LNCaP clone FGC (cell line): ENCODE measurements around the gene GNAZ.

Source experiments
- DNase-seq: peaks from one replicate; pipeline ENCODE4 v3.0.0-alpha.2; 2011; ENCODE audit warnings: low read depth
- H3K4me3 ChIP-seq: 2 replicates; pipeline ENCODE4 v1.5.1; 2011; ENCODE audit warnings: mild to moderate bottlenecking, low read depth, low read length, control low read depth
- TF ChIP-seq, protein P1 (sequence below): IDR thresholded peaks from 2 replicates; pipeline ENCODE4 v1.5.1; 2012; ENCODE audit warnings: mild to moderate bottlenecking; ENCODE audit not compliant: control insufficient read depth, insufficient read depth; ENCODE audit errors: extremely low read depth

Gene GNAZ

GRCh38 chr22:23123804-23124254 is 53.5 kb downstream of the GNAZ start:
- TF ChIP-seq, protein P1, sequence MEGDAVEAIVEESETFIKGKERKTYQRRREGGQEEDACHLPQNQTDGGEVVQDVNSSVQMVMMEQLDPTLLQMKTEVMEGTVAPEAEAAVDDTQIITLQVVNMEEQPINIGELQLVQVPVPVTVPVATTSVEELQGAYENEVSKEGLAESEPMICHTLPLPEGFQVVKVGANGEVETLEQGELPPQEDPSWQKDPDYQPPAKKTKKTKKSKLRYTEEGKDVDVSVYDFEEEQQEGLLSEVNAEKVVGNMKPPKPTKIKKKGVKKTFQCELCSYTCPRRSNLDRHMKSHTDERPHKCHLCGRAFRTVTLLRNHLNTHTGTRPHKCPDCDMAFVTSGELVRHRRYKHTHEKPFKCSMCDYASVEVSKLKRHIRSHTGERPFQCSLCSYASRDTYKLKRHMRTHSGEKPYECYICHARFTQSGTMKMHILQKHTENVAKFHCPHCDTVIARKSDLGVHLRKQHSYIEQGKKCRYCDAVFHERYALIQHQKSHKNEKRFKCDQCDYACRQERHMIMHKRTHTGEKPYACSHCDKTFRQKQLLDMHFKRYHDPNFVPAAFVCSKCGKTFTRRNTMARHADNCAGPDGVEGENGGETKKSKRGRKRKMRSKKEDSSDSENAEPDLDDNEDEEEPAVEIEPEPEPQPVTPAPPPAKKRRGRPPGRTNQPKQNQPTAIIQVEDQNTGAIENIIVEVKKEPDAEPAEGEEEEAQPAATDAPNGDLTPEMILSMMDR: no peak
- no peak for DNase-seq
- no peak overlapping the region for H3K4me3 ChIP-seq

DNA sequence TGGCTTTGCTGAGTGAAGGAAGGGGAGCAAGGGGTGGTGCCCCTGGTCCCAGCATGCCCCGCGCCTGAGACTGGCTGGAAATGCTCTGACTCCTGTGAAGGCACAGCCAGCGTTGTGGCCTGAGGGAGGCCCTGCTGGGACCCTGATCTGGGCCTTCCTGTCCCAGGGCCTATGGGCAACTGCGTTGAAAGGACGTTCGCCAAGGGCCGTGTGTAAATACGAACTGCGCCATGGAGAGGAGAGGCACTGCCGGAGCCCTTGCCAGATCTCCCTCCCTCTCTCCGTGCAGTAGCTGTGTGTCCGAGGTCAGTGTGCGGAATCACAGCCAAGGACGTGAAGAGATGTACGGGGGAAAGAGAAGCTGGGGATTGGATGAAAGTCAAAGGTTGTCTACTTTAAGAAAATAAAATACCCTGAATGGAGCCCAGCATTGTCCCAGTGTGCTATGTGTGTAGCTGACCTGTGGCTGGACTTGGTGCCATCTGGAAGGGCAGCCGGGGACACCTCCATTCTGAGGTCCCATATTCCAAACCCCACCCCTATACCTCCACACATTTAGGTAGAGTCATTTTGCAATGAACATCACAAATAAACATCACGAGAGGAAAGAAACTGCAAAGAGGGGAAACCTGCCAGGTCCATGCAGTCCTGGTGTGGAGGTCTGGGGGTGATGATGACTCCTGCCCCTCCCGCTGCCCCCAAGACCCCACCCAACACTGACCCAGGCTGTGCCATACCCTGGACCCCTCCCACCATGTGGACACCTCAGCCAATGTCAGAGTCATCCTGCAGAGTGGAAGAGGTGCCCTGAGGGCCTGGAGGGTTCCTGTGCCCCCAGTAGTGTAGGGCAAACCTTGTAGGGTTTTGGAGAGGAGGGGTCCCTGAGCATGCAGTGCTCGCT is 54.5 kb downstream of the GNAZ start:
- no peak overlapping the region for H3K4me3 ChIP-seq
- DNase-seq: no peak
- TF ChIP-seq, protein P1: no peak

- no peak overlapping the region for H3K4me3 ChIP-seq
- TF ChIP-seq, protein P1: no peak
- DNase-seq: no peak
Observed at GRCh38 chr22:23125512-23126103, 55.3 kb downstream of the GNAZ start.

DNA sequence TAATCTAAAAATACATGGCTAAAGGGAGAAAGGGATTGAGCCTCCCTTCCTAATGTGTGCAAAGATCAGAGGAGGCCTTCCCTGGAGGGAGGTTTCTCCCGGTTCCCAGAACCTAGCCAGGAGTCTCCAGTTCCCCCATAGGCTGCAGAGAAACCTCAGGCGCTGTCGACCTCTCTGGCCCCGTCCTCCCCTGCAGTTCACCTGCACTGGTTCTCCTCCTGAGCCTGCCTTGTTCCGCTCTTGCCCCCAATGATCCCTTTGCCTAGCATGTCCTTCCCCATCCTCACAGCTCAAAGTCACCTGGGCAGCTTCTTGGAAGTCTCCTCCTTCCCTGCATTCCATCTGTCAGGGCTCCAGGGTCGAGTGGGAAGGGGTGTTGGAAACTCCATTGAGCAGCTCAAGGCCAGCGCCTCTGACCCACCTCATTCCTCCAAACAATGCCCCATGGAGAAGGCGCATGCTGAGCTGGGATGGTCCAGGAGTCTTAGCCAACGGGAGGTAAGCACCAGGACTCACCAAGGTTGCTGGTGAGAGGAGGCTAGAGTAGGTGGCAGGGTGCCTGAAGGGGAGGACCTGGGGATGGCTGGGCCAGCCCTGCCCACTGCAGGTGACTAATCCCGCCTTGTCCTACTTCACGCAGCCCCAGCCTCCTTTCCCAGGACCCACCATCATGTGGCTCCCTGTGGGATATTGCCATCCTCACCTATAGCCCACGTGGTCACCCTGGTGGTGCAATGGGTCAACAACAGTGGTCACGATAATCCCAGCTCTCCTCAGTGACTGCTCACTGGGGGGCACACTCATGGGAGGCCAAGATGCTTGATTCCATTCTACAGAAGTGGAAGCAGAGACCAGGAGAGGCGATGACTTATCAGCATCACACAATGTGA is 56.1 kb downstream of the GNAZ start:
- no peak overlapping the region for H3K4me3 ChIP-seq
- TF ChIP-seq, protein P1: no peak
- no peak for DNase-seq

DNA sequence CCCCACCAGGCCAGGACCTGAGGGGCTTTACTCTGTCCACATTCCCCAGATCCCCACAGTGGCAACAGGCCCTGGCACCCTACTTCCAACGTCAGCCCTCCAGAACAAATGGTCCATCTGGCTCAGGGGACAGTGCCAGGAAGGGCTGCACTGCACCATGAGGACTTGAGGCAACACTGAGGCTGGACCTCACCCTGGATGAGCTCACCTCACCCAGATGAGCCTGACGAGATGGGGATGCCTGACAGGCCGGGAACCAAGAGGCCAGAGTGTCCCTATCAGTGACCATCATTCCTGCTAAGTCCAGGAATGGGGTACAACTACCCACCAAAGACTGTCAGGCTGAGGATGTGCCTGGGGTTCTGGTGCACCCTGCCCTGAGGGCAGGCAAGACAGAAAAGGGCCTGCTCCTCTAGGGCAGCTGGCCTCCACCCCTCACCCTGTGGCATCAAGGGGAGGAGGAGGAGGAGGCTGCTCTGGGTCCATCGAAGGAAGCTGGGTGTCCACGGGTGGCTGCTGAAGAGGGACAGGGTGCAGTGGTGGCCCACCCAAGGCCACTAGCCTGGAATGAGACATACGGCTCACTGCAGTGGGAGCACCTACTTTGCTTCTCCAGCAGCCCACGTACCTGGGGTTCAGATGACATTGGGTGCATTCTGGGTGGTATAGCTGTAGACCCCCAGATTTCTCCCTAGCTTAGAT is 56.9 kb downstream of the GNAZ start:
- H3K4me3 ChIP-seq: no peak overlapping the region
- no peak for DNase-seq
- TF ChIP-seq, protein P1: no peak

- DNase-seq: no peak
- TF ChIP-seq, protein P1: no peak
- H3K4me3 ChIP-seq: no peak overlapping the region
Observed at GRCh38 chr22:23127788-23128187, 57.5 kb downstream of the GNAZ start.
